HG03175 (cell line): ENCODE results near the gene MYD88.
"Not testable (repeated sequence)": the region's sequence is repeated elsewhere in the genome, so short reads cannot be mapped to it uniquely, and the experiment has no call there.

ENCODE experiments used
- ATAC-seq: cut with Tn5 transposase; IDR thresholded peaks from one replicate; pipeline ENCODE4 v1.9.1; 2021; ENCODE audit warnings: mild to moderate bottlenecking, moderate library complexity; ENCODE audit not compliant: unreplicated experiment

Gene MYD88

DNA sequence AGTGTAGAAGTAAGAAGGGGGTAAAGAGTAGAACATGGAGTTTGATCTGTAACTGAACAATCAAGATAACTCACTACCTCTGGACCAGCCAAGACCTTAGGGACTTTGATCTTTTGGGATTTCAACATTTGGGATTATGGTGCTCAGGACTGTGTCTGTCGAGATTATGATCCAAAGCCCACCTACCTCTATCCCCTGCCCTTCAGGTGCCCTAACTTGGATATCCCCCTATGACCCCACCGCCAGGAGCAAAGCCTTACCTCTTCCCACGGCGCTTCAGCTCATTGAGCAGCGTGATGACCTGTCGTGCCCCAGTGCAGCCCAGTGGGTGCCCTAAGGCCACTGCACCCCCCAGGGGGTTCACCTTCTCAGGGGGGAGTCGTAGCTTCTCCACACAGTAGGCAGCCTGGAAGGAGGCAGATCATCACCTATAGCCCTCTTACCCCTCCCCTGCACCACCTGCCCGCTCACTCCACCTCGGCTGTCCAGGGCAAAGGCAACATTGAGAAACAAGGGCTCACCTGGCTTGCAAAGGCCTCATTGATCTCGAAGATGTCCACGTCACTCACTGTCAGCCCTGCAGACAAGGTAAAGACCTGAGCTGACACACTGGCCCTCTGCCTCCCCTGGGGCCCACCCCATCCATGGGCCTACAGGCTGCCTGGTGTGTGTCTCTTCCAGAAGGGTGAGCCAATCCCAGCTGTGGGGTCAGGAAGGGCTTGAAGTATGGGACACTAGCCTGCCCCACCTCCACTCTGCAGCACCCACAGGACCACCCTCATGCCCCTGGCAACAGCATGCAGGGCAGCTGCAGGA is 12.9 kb upstream of the MYD88 start:
- no peak for ATAC-seq

DNA sequence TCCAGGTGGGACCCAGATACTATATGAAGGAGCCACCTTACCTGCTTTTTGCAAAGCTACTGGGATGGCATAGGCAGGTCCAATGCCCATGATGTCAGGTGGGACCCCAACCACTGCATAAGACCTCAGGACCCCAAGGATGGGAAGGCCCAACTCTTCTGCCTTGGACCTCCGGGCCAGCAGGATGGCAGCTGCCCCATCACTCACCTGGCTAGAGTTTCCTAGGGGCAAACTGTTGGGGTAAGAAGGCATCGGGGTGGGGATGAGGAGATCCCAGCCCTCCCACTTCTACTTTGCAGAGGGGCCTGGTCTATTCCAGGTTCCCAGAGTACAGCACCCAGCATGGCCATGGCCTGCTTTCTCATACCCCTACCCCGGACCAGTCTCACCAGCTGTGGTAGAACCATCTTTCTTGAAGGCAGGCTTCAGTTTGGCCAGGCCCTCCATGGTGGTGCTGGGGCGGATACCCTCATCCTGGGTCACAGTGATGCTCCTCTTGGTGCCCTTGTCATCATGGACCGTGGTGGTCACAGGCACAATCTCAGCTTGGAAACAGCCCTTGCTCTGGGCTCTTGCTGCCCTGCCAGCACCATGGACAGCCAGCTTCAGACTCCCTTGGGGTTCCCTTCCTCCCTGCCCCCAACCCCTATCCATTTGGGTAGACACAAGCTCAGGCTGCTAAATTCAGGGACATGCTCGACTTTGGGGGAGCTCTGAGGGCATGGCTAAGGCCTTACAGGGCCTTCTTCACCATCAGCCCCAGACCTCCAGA is 12.2 kb upstream of the MYD88 start:
- ATAC-seq = no peak

DNA sequence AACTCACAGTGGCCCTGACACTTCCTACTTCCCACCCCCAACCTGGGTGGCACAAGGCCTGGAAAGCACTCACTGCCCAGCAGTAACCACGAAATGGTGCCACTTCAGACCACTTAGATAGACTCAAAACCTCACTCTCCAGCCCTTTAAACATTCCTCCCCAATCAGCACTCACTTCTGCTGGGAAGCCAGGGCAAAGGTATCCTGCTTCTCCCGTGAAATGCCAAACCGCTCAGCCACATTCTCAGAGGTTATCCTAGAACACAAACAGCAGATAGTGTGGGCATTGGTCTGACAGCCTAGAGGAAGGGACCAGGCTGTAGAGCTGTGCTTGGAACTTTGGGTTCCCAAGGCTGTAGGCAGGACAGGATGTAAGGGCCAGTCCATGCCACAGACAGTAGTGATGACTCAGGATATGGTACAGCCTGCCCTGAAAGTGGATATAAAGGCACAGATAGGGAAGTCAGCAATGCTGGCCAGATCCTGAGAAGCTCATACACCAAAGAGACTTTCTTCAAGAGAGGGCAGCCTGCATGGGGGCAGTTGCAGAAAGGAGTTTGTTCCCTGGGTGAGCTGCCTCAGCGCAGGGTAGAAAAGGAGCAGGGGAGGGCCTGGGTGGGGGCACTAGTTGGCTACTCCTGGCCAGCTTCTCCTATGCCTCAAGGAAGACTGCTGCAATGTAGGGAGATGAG is 10.7 kb upstream of the MYD88 start:
- no peak for ATAC-seq

DNA sequence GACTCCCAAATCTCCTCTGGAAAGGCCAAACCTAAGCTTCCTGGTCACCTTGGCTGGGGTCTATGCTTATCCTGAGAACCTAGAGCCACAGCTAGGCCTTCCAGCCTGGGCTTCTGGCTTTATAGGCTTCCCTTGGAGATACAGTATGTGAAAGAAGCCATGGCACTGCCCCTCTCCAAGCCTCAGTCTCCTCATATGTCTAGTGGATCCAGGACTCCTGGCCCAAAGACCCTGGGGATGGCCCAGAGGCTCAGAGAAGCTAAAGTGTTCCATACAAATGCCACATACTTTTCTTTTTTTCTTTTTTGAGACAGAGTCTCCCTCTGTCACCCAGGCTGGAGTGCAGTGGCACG is 10.2 kb upstream of the MYD88 start:
- no peak for ATAC-seq

DNA sequence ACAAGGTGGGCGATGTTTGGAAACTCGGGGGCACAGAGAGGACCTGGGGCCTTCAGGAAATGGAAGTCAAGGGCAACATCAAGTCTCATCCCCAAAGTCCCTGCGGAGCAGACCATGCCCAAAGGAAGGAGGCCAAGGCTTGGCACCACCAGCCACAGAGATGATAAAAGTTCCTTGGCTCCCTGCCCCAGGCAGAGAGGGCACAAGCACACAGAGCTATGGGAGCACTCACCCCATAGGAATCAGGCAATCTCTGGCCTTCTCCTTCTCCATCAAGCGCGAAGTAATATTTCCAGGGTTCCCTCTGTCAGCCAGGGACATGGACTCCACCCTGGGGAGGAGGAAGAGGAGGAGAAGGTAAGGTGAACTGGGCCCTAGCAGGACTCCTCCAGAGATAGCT is 9.4 kb upstream of the MYD88 start:
- no peak for ATAC-seq

DNA sequence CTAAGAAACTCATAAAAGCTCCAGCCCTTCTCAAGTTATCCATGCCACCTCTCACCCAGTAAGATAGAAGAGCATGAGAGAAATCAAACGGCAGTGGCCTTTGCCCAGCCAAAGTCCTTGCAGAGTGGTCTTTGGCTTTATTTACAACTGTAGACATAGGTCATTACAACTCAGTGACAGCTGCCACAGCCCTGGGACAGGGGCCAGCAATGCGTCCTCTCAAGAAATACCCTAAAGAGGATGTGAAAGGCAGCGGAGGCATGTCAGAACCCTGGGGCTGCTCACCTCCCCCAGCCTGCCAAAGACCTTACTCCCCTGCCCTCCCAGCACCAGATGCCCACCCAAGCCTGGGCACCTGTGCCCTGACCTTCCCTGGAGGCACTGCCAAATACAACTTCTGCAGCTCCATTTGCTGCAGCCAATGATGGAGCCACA is 7.8 kb upstream of the MYD88 start:
- ATAC-seq = no peak

DNA sequence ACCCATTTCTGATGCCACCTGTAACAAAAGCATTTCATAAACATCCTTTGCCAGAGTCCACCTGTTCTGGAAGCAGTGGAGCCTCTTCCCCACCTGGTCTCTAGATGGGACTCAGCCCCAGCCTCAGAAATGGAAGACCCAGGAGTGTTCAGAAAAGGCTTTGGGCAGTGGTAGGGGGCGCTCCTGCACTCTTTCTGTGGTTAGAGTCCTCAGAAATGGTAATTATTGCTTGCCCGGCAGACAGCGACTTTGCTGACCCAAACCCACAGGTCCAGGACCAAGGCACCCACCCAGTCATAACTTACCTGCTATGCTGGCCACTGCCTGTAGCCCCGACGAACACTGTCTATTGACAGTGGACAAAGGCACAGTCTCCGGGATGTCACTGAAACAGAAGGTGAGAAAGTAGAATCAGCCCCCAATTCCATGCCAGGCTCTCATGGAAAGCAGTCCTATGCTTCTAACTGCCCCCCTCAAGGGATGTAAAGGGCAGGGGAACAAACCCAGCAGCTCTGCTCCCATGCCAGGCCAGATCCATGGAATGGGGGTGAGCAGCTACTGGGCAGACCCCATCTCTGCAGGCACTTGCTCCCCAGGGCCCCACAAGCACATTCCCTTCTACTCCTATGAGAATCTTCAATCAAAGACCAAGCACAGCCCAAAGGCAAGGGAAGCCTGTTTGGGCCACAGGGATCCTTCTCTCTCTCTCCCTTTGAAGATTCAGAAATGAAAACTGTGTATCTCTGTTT is 6.7 kb upstream of the MYD88 start:
- ATAC-seq = no peak

DNA sequence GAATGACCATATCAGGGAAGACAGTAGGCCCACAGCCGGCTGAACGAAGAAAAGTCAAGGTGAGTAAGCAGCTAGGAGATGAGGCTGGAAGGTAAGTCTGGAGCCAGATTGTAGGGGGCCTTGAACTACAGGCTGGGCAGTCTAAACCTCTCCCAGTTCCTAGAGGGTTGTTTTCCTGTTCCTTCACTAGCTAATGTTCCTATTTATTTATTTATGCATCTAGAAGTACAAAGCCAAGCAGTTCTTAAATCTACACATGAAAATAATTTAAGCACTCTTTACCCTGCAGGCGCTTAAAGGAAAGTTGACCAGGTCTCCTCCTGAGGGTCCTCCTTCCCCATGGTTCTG is 5.3 kb upstream of the MYD88 start:
- ATAC-seq = no peak

DNA sequence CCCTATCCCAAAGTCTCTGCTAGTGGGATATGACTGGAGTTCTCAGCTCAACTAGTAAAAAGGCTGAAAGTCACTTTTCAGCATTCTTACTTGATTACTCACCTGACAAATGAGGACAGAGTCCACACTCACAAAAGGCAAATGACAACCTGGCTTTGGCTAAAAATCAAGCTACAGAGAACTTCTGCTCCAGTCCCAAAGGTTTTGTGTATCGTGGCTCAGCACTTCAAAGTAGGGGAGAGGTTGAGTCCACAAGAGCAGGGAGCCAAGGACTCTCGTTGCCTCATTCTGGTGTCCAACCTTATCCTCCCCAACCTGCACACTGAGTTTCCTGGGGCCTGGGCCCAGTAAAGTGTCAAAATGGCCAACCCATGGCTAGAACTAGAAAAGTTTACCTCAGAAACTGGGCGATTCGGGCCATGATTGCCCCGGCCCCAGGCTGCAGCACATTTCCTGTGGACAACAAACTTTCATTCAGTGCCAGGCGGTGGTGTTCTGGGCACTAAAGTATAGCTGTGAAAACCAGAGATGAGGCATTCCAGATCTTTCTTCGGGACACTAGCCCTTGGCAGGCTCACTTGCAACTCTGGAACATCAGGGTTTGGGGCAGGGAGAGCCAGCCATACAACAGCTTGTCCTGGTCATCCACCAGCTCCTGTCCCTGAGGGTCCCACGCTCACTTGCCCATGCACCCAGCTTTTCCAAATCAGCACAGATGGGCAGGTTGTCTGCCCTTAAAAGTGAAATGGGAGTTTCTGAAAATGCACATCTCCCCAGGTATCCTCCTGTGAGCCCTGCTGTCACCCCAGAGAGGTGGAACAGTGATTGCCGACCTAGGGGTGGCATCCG is 4.7 kb upstream of the MYD88 start:
- ATAC-seq = no peak

DNA sequence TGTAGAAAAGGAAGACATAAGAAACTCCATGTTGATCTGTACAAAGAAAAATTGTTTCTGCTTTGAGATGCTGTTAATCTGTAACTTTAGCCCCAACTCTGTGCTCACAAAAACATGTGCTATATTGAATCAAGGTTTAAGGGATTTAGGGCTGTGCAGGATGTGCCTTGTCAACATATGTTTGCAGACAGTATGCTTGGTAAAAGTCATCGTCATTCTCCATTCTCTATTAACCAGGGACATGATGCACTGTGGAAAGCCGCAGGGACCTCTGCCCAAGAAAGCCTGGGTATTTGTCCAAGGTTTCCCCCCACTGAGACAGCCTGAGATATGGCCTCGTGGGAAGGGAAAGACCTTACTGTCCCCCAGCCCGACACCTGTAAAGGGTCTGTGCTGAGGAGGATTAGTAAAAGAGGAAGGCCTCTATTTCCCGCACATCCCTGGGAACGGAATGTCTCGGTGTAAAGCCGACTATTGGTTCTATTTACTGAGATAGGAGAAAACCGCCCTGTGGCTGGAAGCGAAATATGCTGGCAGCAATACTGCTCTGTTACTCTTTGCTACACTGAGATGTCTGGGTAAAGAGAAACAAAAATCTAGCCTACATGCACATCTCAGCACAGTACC is 3.8 kb upstream of the MYD88 start:
- ATAC-seq = not testable (repeated sequence)

DNA sequence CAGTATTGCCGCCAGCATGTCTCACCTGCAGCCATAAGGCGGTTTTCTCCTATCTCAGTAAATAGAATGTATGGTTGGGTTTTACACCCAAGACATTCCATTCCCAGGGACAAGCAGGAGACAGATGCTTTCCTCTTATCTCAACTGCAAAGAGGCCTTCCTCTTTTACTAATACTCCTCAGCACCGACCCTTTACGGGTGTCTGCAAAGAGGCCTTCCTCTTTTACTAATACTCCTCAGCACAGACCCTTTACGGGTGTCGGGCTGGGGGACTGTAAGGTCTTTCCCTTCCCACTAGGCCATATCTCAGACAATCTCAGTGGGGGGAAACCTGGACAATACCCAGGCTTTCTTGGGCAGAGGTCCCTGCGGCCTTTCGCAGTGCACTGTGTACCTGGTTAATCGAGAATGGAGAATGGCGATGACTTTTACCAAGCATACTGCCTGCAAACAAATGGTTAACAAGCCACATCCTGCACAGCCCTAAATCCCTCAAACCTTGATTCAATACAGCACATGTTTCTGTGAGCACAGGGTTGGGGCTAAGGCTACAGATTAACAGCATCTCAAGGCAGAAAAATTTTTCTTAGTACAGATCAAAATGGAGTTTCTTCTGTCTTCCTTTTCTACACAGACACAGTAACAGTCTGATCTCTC is 2.7 kb upstream of the MYD88 start:
- ATAC-seq = not testable (repeated sequence)

DNA sequence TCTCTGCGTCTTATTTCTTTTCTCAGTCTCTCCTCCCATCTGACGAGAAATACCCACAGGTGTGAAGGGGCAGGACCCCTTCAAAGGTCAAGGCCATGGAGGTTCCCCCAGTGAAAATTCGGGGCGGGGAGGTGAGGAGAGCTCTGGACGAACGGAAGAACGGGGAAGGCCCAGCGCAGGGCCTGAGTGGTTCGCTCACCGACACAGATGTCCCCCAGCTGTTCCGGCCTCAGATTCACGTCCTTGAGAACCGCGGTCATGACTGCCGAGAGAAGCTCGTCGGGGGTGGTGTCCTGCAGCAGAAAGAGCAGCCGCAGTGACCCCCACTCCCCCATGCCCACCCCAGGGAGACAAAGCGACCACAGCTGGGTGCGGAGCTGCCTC is 2.1 kb upstream of the MYD88 start:
- no peak for ATAC-seq

DNA sequence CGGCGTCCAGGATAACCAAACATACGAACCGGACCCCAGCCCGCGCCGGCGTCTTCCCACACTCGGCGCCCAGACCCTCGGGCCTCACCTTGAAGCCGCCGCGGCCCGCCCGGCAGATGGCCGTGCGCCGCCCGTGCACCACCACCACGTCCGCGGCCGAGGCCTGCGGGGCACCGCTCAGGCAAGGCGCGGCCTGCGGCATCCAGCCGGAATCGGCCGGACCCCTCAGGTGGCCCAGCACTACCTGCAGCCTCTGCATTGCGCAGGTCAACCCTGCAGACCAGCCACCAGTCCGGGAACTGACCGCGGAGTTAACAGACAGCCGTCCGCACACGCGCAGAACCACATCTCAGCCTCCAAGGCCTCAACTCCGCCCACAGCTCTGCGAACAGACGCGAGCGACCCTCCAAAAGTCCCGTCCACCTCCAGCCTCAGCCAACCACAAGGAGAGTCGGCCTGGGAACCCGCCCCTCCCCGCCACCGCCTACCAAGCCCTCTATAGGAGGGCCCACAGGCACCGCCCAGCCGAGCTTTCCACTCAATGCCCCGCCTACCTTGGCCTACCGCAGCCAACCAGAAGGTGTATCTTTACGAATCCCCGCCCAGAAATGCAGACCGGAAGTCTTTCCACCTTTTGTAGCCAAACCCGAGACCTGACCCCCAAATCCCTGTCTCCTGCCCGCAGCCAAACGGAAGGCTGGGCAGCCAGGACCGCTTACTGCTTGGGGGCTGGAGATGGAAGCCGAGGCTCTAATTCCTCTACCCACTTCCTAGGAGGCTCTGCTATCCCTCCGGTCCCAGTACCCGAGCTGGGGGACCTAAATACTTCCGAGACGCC is 1.5 kb upstream of the MYD88 start, which contains the start of gene ACAA1:
Gene ACAA1, minus strand, starts transcription at position 351 of the 838 bp plus-strand sequence. Its CDS starts 92 bp downstream, at position 259.
- ATAC-seq = peak; percentile 87

DNA sequence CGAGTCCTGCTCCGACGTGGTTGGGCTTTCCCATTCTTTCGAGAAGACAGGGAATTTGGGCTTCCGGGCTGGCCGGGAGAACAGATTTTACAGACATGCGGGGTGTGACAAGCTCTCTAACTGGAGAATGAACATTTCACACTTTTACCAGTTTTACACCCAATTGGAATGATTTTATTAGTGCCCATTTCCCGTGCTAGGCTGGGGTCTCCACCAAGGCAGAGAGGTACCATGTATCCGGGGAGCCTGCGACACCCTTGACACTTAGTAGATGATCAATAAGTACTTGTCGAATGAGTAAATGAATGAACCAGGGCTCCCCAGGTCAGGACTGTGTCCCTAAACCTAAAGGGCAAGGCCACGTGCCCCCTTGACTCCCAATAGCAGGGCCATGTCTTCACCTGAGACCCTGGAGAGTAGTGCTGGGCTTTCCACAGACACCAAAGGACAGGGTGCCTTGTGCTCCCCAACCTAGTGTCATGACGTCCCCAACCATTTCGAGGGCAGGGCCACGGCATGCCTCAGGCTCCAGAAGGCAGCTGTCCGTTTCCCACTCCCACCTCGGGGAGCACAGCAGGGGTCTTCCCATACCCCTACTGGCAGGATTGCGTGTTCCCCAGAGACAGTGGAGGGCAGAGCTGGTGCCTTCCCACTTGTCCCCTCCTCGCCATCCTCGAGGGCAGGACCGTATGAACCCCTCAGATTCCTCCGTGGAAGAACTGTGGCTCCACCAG is 679 bp upstream of the MYD88 start:
- no peak for ATAC-seq

DNA sequence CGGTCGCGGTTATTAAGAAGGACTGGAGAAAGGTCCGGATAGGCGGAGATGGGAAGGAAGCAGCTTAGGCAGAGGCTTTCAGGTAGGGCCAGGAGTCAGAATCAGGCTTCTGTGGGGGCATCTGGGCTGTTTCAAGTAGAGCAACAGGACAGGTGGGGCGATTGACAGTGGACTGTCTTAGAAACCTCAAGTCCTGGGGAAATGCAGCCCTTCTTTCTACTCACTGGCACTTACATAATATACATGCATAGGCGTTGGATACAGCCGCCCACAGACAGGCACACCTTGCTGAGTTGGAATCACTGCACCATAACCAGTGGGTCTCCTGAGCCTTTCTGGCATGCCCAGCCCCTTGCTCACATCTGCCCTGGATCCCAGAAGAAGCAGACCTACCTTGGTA is 730 bp downstream of the MYD88 start:
- no peak for ATAC-seq

DNA sequence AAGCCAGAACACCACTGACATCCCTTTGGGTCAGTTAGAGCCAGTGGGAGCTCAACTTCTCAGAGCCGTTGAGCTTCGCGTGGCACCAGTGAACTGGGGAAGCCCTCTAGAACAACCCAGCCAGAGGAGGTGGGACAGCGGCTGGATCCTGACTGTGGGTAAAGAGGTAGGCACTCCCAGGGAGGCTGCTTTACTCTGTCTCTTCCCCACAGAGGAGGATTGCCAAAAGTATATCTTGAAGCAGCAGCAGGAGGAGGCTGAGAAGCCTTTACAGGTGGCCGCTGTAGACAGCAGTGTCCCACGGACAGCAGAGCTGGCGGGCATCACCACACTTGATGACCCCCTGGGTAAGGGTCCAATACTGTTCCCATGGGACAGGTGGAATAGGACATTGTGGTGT is 1.2 kb downstream of the MYD88 start:
- ATAC-seq = no peak

DNA sequence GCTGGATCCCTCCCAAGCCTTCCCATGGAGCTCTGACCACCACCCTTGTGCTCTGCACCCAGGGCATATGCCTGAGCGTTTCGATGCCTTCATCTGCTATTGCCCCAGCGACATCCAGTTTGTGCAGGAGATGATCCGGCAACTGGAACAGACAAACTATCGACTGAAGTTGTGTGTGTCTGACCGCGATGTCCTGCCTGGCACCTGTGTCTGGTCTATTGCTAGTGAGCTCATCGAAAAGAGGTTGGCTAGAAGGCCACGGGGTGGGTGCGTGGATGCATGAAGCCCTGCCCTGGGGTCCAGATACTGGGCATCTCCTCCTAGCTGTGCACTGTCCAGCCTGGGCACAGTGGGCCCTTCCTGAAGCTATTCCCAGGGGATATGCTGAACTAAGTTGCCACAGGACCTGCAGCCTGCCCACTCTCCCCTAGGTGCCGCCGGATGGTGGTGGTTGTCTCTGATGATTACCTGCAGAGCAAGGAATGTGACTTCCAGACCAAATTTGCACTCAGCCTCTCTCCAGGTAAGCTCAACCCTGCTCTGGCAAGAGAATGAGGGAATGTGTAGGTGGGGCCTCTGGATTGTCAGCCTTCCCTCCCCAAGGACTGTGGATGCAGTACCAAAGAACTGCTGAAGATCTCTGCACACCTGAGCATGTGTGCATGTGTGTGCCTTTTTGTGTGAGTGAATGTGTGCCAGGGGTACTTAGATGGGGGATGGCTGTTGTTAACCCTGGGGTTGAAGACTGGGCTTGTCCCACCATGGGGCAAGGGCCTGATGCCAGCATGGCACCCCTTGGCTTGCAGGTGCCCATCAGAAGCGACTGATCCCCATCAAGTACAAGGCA is 2.1 kb downstream of the MYD88 start:
- ATAC-seq = no peak
